Activated naive CD4-positive, alpha-beta T cell treated with anti-CD3 and anti-CD28 coated beads, Interleukin-2, amount 50 U/mL, for 72 hours (primary cell): ENCODE data around the gene PEX5. TPM values are rescaled to one million over a fixed set of nuclear protein-coding genes. Genes with fewer than 3 reads are reported as not detected.
"Not testable (repeated sequence)": the region's sequence is repeated elsewhere in the genome, so short reads cannot be mapped to it uniquely, and the experiment has no call there.

Experiments used
- ATAC-seq, 2 donors: fragments of 150-1000 bp; cut with Tn5 transposase; 2 replicates each; pipeline ENCODE4 v1.10.0; 2021; ENCODE audit warnings: mild to moderate bottlenecking in 2 of 2, moderate library complexity in 2 of 2
- DNase-seq, 2 donors: peaks; one replicate each; pipeline ENCODE4 v3.0.0; 2021 to 2022; ENCODE audit warnings: low spot score in 2 of 2
- H3K27ac Mint-ChIP-seq, 2 donors: one replicate each; pipeline ENCODE4 v1.8.0; 2022; ENCODE audit warnings: mild to moderate bottlenecking in 2 of 2, mixed read lengths in 2 of 2
- H3K36me3 Mint-ChIP-seq, 2 donors: one replicate each; pipeline ENCODE4 v1.8.0; 2022; ENCODE audit warnings: mixed read lengths in 2 of 2
- H3K9me3 Mint-ChIP-seq, 2 donors: one replicate each; pipeline ENCODE4 v1.8.0; 2022; ENCODE audit warnings: mixed read lengths in 2 of 2
- total RNA-seq, 2 donors: library from RNA; stranded (reverse); gene quantifications; one replicate each; pipeline ENCODE4 v1.2.3, GENCODE V29; 2022

Gene PEX5
- total RNA-seq, 2 donors from 2014 or later: 18.1 to 37.4 TPM

DNA sequence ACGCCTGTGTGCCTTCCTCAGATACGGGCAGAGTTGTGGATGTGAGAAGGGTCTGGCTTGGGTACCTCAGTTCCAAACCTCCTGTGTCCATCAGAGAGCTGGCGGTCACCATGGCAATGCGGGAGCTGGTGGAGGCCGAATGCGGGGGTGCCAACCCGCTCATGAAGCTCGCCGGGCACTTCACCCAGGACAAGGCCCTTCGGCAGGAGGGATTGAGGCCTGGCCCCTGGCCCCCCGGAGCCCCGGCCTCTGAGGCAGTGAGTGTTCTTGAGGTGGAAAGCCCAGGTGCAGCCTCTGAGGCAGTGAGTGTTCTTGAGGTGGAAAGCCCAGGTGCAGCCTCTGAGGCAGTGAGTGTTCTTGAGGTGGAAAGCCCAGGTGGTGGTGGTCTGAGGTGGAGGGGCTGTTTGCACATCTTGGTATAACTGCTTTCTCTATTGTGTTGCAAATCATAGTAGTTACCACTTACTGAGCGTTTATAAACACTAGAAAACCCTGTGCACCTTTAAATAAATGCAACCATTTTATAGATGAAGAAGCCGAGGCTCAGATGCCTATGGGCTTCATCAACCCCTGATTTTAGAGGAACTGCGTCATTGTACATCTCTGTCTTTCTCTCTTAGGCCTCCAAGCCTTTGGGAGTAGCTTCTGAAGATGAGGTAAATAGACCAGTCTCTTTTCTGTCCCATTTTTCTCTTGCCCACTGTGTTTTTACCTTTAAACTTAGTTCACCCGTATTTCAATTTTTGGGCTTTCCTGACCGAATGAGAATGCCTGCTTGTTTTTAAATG is 976 bp downstream of the PEX5 start:
- DNase-seq: peak in 1 of 2 donors; percentile 56
- Mint-ChIP-seq H3K27ac (peak overlapping the region; percentile 79 to 95), H3K36me3 (peaks cover 10 to 19% of the 10 kb centered on the region in 2 donors), H3K9me3 (no peaks in the 10 kb centered on the region)
- no peak for ATAC-seq

DNA sequence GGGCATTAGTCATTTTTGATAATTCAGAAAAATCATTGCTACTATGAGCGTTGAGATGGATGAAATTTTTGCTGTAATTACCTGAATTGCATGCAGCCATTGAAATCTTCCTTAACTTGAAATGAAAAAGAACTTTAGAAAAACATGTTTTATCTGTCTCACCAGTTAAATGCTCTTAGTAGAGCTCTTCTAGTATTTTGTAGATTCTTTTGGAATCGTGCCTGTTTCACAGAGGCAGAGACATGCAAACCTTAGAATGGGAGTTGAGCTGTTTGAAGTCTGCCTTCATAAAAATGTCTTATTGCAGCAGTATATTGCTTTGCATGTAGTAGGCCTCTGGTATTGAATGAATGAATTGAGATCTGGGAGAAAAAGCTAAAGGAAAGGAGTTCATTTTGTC is 4.2 kb downstream of the PEX5 start:
- DNase-seq (no peak), ATAC-seq (no peak)
- H3K36me3 Mint-ChIP-seq: peaks cover 10 to 19% of the 10 kb centered on the region in 2 donors
- no peak overlapping the region for H3K27ac Mint-ChIP-seq
- H3K9me3 Mint-ChIP-seq: no peaks in the 10 kb centered on the region

DNA sequence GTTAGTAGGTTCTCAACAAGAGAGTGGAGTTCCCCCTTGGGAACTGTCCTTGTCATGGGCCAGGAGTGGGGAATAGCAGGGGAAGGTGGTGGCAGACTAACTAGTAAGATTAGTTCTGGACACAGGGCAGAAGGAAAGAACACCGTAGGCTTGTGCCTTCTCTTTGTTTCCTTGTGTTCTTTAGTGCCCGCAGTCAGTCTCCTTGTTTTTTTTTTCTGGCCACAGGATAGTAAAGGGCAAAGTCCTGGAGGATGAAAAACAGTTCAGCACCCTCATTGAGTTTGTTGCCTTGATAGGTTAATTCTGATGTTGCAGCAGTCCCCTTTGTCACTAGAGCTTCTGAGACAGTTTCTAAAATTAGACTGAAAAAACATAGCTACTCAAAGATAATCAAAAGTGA is 8.4 kb downstream of the PEX5 start:
- no peak overlapping the region for H3K27ac Mint-ChIP-seq
- DNase-seq: no peak
- peaks cover 6 to 17% of the 10 kb centered on the region in 2 donors for H3K36me3 Mint-ChIP-seq
- no peak for ATAC-seq
- no peaks in the 10 kb centered on the region for H3K9me3 Mint-ChIP-seq

DNA sequence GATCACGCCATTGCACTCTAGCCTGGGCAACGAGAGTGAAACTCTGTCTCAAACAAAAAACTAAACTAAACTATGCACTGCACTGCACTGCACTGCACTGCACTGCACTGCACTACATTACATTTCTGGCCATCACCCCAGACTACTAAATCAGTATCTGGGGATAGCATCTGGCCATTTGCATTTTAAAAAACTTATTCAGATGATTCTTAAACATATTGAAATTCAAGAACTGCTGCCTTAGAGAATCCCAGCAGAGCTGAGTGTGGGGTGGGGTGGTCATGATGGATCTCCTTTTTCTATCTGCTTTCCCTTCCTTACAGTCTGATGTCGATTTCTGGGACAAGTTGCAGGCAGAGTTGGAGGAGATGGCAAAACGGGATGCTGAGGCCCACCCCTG is 13.6 kb downstream of the PEX5 start:
- Mint-ChIP-seq H3K9me3 (peaks cover 0 to 5% of the 10 kb centered on the region in 2 donors), H3K27ac (no peak overlapping the region), H3K36me3 (peaks cover 18 to 24% of the 10 kb centered on the region in 2 donors)
- DNase-seq (no peak), ATAC-seq (no peak)

DNA sequence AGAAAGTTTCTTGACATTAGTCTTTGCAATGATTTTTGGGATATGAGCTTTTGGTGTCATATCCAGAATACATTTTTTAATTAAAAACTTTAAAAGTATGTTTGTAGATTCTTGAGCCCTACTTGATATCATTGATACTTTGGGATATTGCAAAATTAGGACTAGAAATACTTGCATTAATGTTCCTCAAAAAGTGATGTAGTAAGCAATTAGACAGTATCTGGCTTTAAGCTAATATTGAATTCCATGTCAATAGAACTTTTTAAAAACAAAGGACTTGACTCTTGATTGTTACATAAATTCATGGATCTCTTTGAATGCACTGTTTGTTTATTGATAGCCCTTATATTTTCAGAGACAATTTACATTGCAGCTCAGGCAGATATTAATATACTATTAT is 15.6 kb downstream of the PEX5 start:
- peaks cover 37 to 44% of the 10 kb centered on the region in 2 donors for H3K36me3 Mint-ChIP-seq
- ATAC-seq (no peak), DNase-seq (no peak)
- H3K9me3 Mint-ChIP-seq: peaks cover 3 to 10% of the 10 kb centered on the region in 2 donors
- H3K27ac Mint-ChIP-seq: no peak overlapping the region

DNA sequence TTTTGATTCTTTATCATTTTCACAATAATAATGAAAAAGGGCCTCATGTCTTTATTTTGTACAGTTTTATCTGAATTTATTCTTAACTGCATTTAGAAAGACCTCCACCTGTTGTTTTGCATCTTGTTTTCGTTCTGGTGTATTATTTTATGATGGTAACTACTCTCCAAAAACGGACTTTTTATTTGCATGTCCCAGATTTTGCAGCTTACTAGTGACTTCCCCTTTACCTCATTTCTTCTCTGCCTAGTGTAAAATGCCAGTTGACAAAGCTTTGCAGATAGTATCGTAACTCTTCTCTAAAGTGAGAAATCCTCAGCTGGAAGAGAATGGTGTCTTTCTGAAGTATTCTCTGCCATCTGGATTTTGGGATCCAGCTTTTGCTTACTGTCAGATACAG is 17.2 kb downstream of the PEX5 start:
- ATAC-seq: no peak
- Mint-ChIP-seq H3K9me3 (peaks cover 3 to 18% of the 10 kb centered on the region in 2 donors), H3K36me3 (peaks cover 53 to 60% of the 10 kb centered on the region in 2 donors), H3K27ac (no peak overlapping the region)
- DNase-seq: no peak

DNA sequence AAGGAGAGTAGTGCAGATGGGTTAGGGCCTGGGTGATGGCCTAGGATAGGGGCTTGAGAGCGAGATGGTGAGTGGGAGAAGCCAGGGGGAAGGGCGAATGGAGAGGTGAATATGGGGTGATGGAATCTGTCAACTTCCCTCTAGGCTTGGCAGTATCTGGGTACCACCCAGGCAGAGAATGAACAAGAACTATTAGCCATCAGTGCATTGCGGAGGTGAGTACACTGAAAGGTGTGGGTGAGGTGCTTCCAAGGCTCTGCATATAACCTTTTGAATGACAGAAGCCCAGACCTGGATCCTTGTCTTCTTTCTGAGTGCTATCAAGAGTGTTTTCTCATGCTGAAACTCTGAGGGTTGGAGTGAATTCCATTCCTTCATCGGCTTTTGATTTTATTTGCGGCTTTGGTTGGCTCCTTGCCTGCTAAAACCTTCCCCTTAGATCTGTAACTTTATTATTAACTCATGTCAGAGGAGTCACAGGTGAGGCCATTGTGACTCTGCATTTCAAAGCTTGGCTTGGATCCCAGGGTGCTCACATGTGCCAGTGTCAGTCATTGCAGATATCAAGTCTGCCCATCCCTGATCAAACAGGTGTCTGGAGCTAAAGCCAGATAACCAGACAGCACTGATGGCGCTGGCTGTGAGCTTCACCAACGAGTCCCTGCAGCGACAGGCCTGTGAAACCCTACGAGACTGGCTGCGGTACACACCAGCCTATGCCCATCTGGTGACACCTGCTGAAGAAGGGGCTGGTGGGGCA is 18.6 kb downstream of the PEX5 start:
- no peak for DNase-seq
- ATAC-seq: no peak
- H3K27ac Mint-ChIP-seq: no peak overlapping the region
- H3K9me3 Mint-ChIP-seq: peaks cover 7 to 23% of the 10 kb centered on the region in 2 donors
- peaks cover 60 to 61% of the 10 kb centered on the region in 2 donors for H3K36me3 Mint-ChIP-seq

DNA sequence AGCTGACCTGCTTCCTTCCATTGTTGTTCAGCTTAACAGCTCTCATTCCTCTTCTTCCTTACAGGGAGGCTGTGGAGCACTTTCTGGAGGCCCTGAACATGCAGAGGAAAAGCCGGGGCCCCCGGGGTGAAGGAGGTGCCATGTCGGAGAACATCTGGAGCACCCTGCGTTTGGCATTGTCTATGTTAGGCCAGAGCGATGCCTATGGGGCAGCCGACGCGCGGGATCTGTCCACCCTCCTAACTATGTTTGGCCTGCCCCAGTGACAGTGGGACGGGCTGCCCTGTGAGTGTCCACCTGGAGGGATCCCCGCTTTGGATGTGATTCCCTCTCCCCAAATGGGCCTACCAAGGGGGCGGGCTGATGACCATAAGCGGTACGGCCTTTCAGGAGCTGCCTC is 20.5 kb downstream of the PEX5 start:
- DNase-seq: no peak
- no peak for ATAC-seq
- Mint-ChIP-seq H3K9me3 (peaks cover 7 to 23% of the 10 kb centered on the region in 2 donors), H3K27ac (no peak overlapping the region), H3K36me3 (peaks cover 60 to 61% of the 10 kb centered on the region in 2 donors)

DNA sequence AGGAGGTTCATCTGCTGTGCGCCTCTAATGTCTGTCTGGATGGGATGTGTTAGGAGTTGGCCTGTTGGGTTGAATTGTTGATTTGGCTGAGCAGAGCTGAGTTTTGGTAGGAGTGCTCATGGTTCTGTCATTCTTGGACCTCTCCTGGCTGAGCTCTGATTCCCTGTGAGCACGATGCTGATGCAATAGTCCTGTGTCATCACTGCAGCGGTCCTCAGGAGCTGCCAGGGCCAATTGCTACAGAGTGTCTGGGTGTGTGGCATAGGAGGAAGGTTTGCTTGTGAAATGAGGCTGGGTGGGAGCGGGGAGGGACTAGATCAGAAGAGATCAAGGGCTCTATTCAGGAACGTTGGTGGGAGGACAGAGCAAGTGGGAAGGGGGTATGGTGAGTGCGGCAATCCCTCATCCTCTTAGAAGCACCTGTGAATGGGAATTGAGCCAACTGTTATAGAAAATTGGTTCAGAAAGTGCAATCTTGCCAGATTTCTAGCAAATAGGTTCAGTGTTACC is 21.2 kb downstream of the PEX5 start:
- no peak for ATAC-seq
- no peak overlapping the region for H3K27ac Mint-ChIP-seq
- peaks cover 7 to 23% of the 10 kb centered on the region in 2 donors for H3K9me3 Mint-ChIP-seq
- DNase-seq: no peak
- H3K36me3 Mint-ChIP-seq: peaks cover 58 to 60% of the 10 kb centered on the region in 2 donors

DNA sequence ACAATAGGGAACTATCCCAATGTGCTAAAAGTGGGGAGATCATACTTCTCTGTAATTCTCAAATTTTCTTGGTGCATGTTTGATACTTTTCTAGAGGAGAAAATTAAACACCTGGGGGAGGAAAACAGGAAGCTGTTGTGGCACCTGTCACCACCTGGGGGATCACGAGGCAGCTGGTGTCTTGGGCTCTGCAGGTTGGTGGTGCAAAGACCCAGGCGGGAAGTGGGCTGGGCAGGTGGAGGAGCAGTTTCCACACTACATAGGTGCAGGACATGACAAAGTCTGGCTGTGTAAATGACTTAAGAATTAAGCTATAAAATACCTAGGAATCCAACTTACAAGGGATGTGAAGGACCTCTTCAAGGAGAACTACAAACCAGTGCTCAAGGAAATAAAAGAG is 23.2 kb downstream of the PEX5 start:
- no peak overlapping the region for H3K27ac Mint-ChIP-seq
- peaks cover 7 to 20% of the 10 kb centered on the region in 2 donors for H3K9me3 Mint-ChIP-seq
- DNase-seq (no peak), ATAC-seq (no peak)
- peaks cover 48 to 49% of the 10 kb centered on the region in 2 donors for H3K36me3 Mint-ChIP-seq

DNA sequence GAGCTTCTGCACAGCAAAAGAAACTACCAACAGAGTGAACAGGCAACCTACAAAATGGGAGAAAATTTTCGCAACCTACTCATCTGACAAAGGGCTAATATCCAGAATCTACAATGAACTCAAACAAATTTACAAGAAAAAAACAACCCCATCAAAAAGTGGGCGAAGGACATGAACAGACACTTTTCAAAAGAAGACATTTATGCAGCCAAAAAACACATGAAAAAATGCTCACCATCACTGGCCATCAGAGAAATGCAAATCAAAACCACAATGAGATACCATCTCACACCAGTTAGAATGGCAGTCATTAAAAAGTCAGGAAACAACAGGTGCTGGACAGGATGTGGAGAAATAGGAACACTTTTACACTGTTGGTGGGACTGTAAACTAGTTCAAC is 24.3 kb downstream of the PEX5 start:
- DNase-seq, H3K27ac Mint-ChIP-seq, ATAC-seq: not testable (repeated sequence)
- peaks cover 37 to 38% of the 10 kb centered on the region in 2 donors for H3K36me3 Mint-ChIP-seq
- H3K9me3 Mint-ChIP-seq: peaks cover 7 to 18% of the 10 kb centered on the region in 2 donors

DNA sequence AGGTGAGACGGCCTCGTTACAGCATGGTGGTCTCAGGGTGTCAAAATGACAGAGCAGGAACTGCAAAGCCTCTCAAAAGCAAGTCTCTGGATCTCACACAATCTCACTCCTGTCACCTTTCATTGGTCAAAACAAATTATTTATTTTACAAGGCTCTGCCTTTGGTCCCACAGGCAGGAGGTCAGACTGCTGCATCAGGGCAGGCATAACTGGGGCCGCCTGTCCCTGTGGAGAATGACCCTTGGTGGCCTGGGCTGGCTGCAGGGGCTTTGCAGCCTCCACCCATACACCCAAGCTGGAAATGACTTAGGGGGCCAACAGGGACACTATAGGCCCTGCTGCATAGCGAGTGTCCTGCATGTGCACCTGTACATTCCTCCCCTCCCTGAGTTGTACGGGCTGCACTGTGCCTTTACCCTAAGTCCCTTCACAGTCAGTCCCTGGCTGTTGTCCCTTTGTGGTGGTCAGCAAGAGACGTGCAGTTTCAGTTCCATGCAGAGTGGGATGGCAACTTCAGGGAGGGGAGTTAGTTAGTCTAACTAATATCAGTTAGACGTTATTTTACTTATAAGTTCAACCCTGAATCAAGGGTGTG is 28.1 kb downstream of the PEX5 start:
- ATAC-seq: no peak
- Mint-ChIP-seq H3K27ac (no peak overlapping the region), H3K36me3 (peaks cover 4% of the 10 kb centered on the region in 2 donors), H3K9me3 (peaks cover 1 to 2% of the 10 kb centered on the region in 2 donors)
- DNase-seq: no peak

DNA sequence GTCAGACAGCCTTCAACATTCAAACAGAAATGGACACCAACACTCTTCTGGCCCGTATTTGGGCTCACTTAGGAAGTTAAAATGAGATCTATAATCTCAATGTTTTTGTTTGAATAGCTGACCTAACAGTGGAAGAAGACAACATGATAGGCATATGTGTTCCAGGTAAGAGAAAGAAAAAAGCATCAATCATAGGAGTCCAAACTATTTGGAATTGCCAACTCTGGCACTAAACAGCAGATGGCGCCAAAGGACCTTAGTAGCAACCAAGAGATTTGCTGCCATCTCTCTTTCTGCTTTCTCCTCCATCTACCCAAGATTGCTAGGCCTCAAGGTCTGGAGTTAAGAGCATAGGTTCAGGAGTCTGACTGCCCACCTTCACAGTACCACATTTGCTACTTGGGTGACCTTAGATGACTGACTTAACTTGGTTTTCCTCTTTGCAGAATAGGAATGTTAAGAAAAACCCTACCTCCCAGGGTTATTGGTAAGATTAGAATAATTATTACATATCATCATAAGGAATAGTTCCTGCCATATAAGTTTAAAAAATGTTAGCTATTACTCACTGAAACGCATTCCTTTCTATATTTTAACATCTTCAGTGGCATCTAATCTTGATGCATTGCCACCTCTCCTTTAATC is 30.2 kb downstream of the PEX5 start:
- ATAC-seq: peak in 1 of 2 donors; percentile 46
- DNase-seq: peak in 1 of 2 donors; percentile 71

DNA sequence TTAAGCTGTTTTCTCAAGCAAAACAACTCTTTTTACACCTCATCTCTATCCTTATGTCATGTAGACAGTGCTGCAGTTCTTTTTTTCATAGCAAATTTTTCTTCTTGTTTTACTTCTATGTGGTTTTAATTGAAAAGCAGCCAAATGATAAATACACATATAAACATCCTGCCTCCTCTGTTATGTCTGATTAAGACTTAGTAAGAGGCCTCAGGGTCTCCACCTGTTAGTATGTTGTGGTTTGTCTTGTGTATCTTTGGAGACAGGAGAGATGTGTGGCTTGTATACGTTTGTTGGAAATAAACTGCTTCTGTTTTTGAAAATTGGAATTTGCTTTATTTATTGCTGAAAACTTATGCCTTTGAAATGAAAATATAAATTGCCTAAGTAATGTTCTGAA is 32.0 kb downstream of the PEX5 start:
- ATAC-seq (no peak), DNase-seq (no peak)
- H3K9me3 Mint-ChIP-seq: no peaks in the 10 kb centered on the region
- no peaks in the 10 kb centered on the region for H3K36me3 Mint-ChIP-seq
- H3K27ac Mint-ChIP-seq: peak overlapping the region in 1 of 2 donors; percentile 51

More for the DNA sequence above, 30.2 kb downstream of the PEX5 start:
- no peaks in the 10 kb centered on the region for H3K9me3 Mint-ChIP-seq
- H3K36me3 Mint-ChIP-seq: no peaks in the 10 kb centered on the region
- H3K27ac Mint-ChIP-seq: no peak overlapping the region

DNA sequence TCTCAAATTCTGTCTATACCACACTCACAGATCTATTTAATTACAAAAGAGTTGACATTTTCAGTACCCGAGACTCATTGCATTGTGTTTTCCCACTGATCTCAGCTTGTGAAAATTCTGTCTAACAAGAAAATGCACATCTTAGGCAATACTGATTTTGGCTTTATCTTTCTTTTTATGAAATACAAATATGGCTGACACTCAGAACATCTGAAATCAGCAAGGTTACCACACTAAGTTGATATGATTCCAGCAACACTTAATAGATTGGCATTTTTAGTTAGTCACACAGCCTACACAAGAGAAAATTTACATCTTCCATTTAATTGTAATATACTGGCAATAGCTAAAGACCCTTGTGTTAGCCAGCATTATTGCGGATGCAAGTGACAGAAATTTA is 40.3 kb downstream of the PEX5 start:
- no peak for DNase-seq
- no peak overlapping the region for H3K27ac Mint-ChIP-seq
- H3K9me3 Mint-ChIP-seq: no peaks in the 10 kb centered on the region
- H3K36me3 Mint-ChIP-seq: no peaks in the 10 kb centered on the region
- ATAC-seq: no peak

DNA sequence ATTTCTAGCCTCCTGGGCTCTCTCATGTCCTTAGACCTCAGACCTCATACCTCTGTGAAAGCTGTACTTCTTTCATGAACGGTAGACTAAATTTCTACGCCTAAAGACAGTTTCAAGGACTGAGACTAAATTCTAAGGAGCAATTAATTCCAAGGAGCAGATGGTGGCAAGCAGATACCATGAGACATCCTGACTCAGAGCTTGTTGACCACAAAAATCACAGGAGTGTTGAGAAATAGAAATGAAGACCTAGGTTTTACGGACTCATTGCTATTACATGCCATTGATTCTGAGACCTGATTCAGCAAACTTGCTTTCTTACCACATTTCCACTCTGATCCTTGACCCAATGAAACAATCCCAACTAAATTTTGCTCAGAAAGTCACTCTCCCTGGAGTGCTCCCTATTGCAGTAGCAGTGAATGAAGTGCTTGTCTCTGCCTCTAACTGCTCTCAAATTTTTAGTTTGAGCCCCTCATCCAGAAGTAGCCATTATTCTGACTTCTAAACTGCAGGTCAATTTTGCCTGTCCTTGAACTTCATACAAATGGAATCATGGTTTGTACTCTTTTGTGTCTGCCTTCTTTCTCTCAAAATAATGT is 52.0 kb downstream of the PEX5 start:
- DNase-seq (no peak), ATAC-seq (no peak)
- H3K27ac Mint-ChIP-seq: no peak overlapping the region
- H3K36me3 Mint-ChIP-seq: no peaks in the 10 kb centered on the region
- no peaks in the 10 kb centered on the region for H3K9me3 Mint-ChIP-seq
